PC-3 (cell line): Measurements from ENCODE around the gene CD7. TPM values are rescaled to one million over a fixed set of nuclear protein-coding genes. Genes with fewer than 3 reads are reported as not detected.

Experiments used
- ATAC-seq: fragments of 200-7000 bp; cut with Tn5 transposase; 2 replicates; pipeline ENCODE4 v1.9.1; 2020; ENCODE audit warnings: mild to moderate bottlenecking, moderate library complexity
- BruUV-seq: library from RNA; stranded (reverse); fragments of 400-500 nt; replicated peaks from 2 replicates; lab custom pipeline; 2021; lab: Mats Ljungman, UMichigan
- CTCF ChIA-PET: fragments of 300-600 bp; sonication (Branson Sonifier 250); formaldehyde crosslinking; loops from one replicate; lab custom pipeline; 2022; ENCODE audit warnings: antibody characterized with exemption; lab: Charles Lee
- POLR2A ChIA-PET: fragments of 300-600 bp; sonication (Branson Sonifier 250); formaldehyde crosslinking; loops from one replicate; lab custom pipeline; 2022; ENCODE audit warnings: antibody characterized with exemption; ENCODE audit not compliant: unreplicated experiment; lab: Charles Lee
- DNase-seq: peaks from one replicate; pipeline ENCODE4 v3.0.0-alpha.2; 2015
- H2AFZ ChIP-seq: fragments of 300-600 bp; sonication (generic); 2 replicates; pipeline ENCODE4 v1.6.0; 2016; ENCODE audit warnings: antibody characterized with exemption, low read length
- H3F3A ChIP-seq: fragments of 300-600 bp; sonication (generic); one replicate; pipeline ENCODE4 v1.6.0; 2017; ENCODE audit warnings: antibody characterized with exemption, low read length, control low read depth, mild to moderate bottlenecking; ENCODE audit not compliant: unreplicated experiment
- H3K27ac ChIP-seq: fragments of 300-600 bp; sonication (generic); 2 replicates; pipeline ENCODE4 v1.5.1; 2016; ENCODE audit warnings: mild to moderate bottlenecking, low read length
- H3K27me3 ChIP-seq: fragments of 300-600 bp; sonication (generic); 2 replicates; pipeline ENCODE4 v1.6.1; 2016; ENCODE audit warnings: low read length, mixed read lengths
- H3K36me3 ChIP-seq: fragments of 300-600 bp; sonication (generic); 2 replicates; pipeline ENCODE4 v1.6.1; 2016; ENCODE audit warnings: low read depth, mixed run types, low read length, mixed read lengths
- H3K4me1 ChIP-seq: fragments of 300-600 bp; sonication (generic); 2 replicates; pipeline ENCODE4 v1.5.1; 2016; ENCODE audit warnings: low read length; ENCODE audit not compliant: insufficient read depth
- H3K4me2 ChIP-seq: fragments of 300-600 bp; sonication (generic); 2 replicates; pipeline ENCODE4 v1.6.0; 2016; ENCODE audit warnings: low read length
- H3K4me3 ChIP-seq: fragments of 300-600 bp; sonication (generic); 2 replicates; pipeline ENCODE4 v1.5.1; 2016; ENCODE audit warnings: mild to moderate bottlenecking, low read length, mixed read lengths
- H3K79me2 ChIP-seq: fragments of 300-600 bp; sonication (generic); 2 replicates; pipeline ENCODE4 v1.6.1; 2017; ENCODE audit warnings: low read length, mixed read lengths
- H3K9ac ChIP-seq: fragments of 300-600 bp; sonication (generic); 2 replicates; pipeline ENCODE4 v1.6.0; 2016; ENCODE audit warnings: mild to moderate bottlenecking, low read length
- H3K9me2 ChIP-seq: fragments of 300-600 bp; sonication (generic); replicated peaks from 2 replicates; pipeline ENCODE4 v1.6.1; 2016; ENCODE audit warnings: mixed run types, low read length, mixed read lengths
- H3K9me3 ChIP-seq: fragments of 300-600 bp; sonication (generic); 2 replicates; pipeline ENCODE4 v1.6.1; 2016; ENCODE audit warnings: low read length, mixed read lengths
- H4K20me1 ChIP-seq: fragments of 300-600 bp; sonication (generic); 2 replicates; pipeline ENCODE4 v1.6.1; 2016; ENCODE audit warnings: low read length, mixed read lengths
- CTCF ChIP-seq: fragments of 300-600 bp; sonication (generic); conservative IDR thresholded peaks from 2 replicates; pipeline ENCODE4 v1.5.1; 2017; ENCODE audit warnings: antibody characterized with exemption, low read depth, mild to moderate bottlenecking, low read length
- EZH2 ChIP-seq: fragments of 300-600 bp; sonication (generic); IDR thresholded peaks from one replicate; pipeline ENCODE4 v1.6.1; 2017; ENCODE audit warnings: antibody characterized with exemption, mild to moderate bottlenecking, low read length; ENCODE audit not compliant: unreplicated experiment
- EZH2phosphoT487 ChIP-seq: fragments of 300-600 bp; sonication (generic); IDR thresholded peaks from 2 replicates; pipeline ENCODE4 v1.6.1; 2018; ENCODE audit warnings: mild to moderate bottlenecking, antibody characterized with exemption, low read length, borderline replicate concordance
- intact Hi-C: fragments of 100-400 bp; cut with micrococcal nuclease; formaldehyde crosslinking; loops from 2 replicates; pipeline ENCODE4 v1.9.0; 2023
- total RNA-seq: library from RNA; depleted of rRNA; stranded (reverse); fragments of >200 nt; gene quantifications from 2 replicates; pipeline ENCODE4 v1.2.3, GENCODE V29; 2014

Gene CD7
- total RNA-seq, 1 experiment from 2014 or later: 0.15 TPM

GRCh38 chr17:82358465-82359350, 41.3 kb upstream of the CD7 start, which contains the start of gene TEX19:
TEX19 (plus strand) TSS chr17:82359247; CDS start chr17:82362151, 2,904 bp downstream.
- Histone ChIP-seq H2AFZ (peak within 1 kb of the TSS; percentile 36; the same call in 1 of the 2 replicates), H3K27me3 (no peaks in the 10 kb centered on the region), H3F3A (no peaks in the 10 kb centered on the region), H3K9me2 (no peaks in the 10 kb centered on the region), H3K27ac (peak within 1 kb of the TSS; percentile 40), H3K9me3 (no peaks in the 10 kb centered on the region), H3K79me2 (no peaks in the 10 kb centered on the region), H3K4me3 (no peak within 1 kb of the TSS), H3K36me3 (no peaks in the 10 kb centered on the region), H3K9ac (no peak within 1 kb of the TSS), H4K20me1 (no peaks in the 10 kb centered on the region), H3K4me2 (no peak within 1 kb of the TSS), H3K4me1 (peaks cover 11% of the 10 kb centered on the region)
- ChIA-PET POLR2A (interaction anchor here (0.6 kb wide), 1 partner anchor 135 kb away, joined by 15 read pairs; no protein-coding TSS in a partner anchor), CTCF (no interaction called here)
- peak; percentile 35 for DNase-seq
- intact Hi-C loops: loop anchor here (10.0 kb wide), 2 partner anchors 96 to 166 kb away; partner anchors contain the start of genes CYBC1 and NARF
- no peak; the same call in 1 of the 2 replicates for ATAC-seq
- no TSS peak for BruUV-seq
- peak; percentile 29; the same call in 1 of the 2 replicates for TF ChIP-seq CTCF
- no peak for TF ChIP-seq EZH2
- no peak for TF ChIP-seq EZH2phosphoT487

- Histone ChIP-seq H3K4me2 (no peak overlapping the region), H3K9ac (no peak overlapping the region), H3K79me2 (no peaks in the 10 kb centered on the region), H3K4me1 (peaks cover 11% of the 10 kb centered on the region), H4K20me1 (no peaks in the 10 kb centered on the region), H3K27me3 (no peaks in the 10 kb centered on the region), H3K9me3 (no peaks in the 10 kb centered on the region), H3K36me3 (no peaks in the 10 kb centered on the region), H3K4me3 (no peak overlapping the region), H3F3A (no peaks in the 10 kb centered on the region), H3K27ac (no peak overlapping the region), H3K9me2 (no peaks in the 10 kb centered on the region), H2AFZ (no peak overlapping the region)
- no peak for TF ChIP-seq CTCF
- no peak for TF ChIP-seq EZH2
- no peak for TF ChIP-seq EZH2phosphoT487
- intact Hi-C loops: loop anchor here (10.0 kb wide), 2 partner anchors 97 to 167 kb away; partner anchors contain the start of genes CYBC1 and NARF
- ChIA-PET POLR2A (no interaction called here), CTCF (interaction anchor here (0.6 kb wide), 1 partner anchor 15 kb away, joined by 3 read pairs; no protein-coding TSS in a partner anchor)
- no peak for ATAC-seq
- no peak for DNase-seq
- no TSS peak for BruUV-seq
These were observed 40.0 kb upstream of the CD7 start for GRCh38 chr17:82357394-82357793.
